Endometrium (tissue), 2 donors: ENCODE data around the gene TRIM23.
"Not testable (repeated sequence)": the region's sequence is repeated elsewhere in the genome, so short reads cannot be mapped to it uniquely, and the experiment has no call there.

Source experiments
- FAIRE-seq: peaks from 2 replicates; lab custom pipeline; 2012; peaks lifted over from hg19 to GRCh38; lab: Jason Lieb, UNC
- donor health status: control.
- donor health status: control.

Gene TRIM23

GRCh38 chr5:65624025-65624570 lies at the start of gene TRIM23:
Gene TRIM23 (minus strand): TSS chr5:65624333. CDS start chr5:65624274, 59 bp downstream.
- FAIRE-seq = peak; percentile 64

GRCh38 chr5:65672796-65673195 lies 48.7 kb upstream of the TRIM23 start:
- no peak for FAIRE-seq

GRCh38 chr5:65668696-65669095 lies 44.6 kb upstream of the TRIM23 start:
- FAIRE-seq = no peak

GRCh38 chr5:65663804-65664521 lies 39.8 kb upstream of the TRIM23 start:
- no peak for FAIRE-seq

GRCh38 chr5:65654713-65655112 lies 30.6 kb upstream of the TRIM23 start:
- no peak for FAIRE-seq

GRCh38 chr5:65651144-65651543 lies 27.0 kb upstream of the TRIM23 start:
- no peak for FAIRE-seq

GRCh38 chr5:65647941-65648340 lies 23.8 kb upstream of the TRIM23 start:
- FAIRE-seq = no peak

GRCh38 chr5:65646938-65647337 lies 22.8 kb upstream of the TRIM23 start:
- FAIRE-seq = no peak

- FAIRE-seq = no peak
These were observed 16.1 kb upstream of the TRIM23 start for GRCh38 chr5:65640240-65640639.

- no peak for FAIRE-seq
These were observed 6.8 kb upstream of the TRIM23 start for GRCh38 chr5:65630981-65631380.

- FAIRE-seq = no peak
These were observed 1.6 kb upstream of the TRIM23 start for GRCh38 chr5:65625743-65626142.

GRCh38 chr5:65624571-65625555 lies 730 bp upstream of the TRIM23 start, which contains the start of the genes SHLD3 and TRAPPC13:
Gene SHLD3 (plus strand): TSS chr5:65625027. CDS start chr5:65629588, 4,561 bp downstream.
Gene TRAPPC13 (plus strand): TSS chr5:65625027. CDS start chr5:65625061, 34 bp downstream.
- peak; percentile 4 for FAIRE-seq

- FAIRE-seq = no peak
These were observed 651 bp downstream of the TRIM23 start for GRCh38 chr5:65623482-65623881.

- not testable (repeated sequence) for FAIRE-seq
These were observed 2.2 kb downstream of the TRIM23 start for GRCh38 chr5:65621961-65622360.

- no peak for FAIRE-seq
These were observed 4.1 kb downstream of the TRIM23 start for GRCh38 chr5:65620021-65620420.

- no peak for FAIRE-seq
These were observed 11.7 kb downstream of the TRIM23 start for GRCh38 chr5:65612298-65612907.

GRCh38 chr5:65611524-65611923 lies 12.6 kb downstream of the TRIM23 start:
- FAIRE-seq = no peak

- FAIRE-seq = not testable (repeated sequence)
These were observed 22.4 kb downstream of the TRIM23 start for GRCh38 chr5:65601761-65602160.

GRCh38 chr5:65588694-65589093 lies 35.4 kb downstream of the TRIM23 start:
- FAIRE-seq = no peak

GRCh38 chr5:65577141-65577540 lies 47.0 kb downstream of the TRIM23 start:
- no peak for FAIRE-seq

- FAIRE-seq = no peak
These were observed 53.4 kb downstream of the TRIM23 start for GRCh38 chr5:65570598-65571226.

GRCh38 chr5:65566505-65566904 lies 57.6 kb downstream of the TRIM23 start:
- FAIRE-seq = no peak
